RKO (cell line): ENCODE results near the gene MPZL1.
A peak's percentile ranks its signal among the peaks of the same experiment; 100 is the strongest.
"Not testable (repeated sequence)": the region's sequence is repeated elsewhere in the genome, so short reads cannot be mapped to it uniquely, and the experiment has no call there.

Experiments
- DNase-seq: peaks from one replicate; pipeline ENCODE4 v3.0.0-alpha.2; 2016; ENCODE audit warnings: low spot score

Gene MPZL1

GRCh38 chr1:167719715-167720421 is 1.9 kb upstream of the MPZL1 start:
- DNase-seq: not testable (repeated sequence)

GRCh38 chr1:167720965-167721616 is 691 bp upstream of the MPZL1 start:
- peak; percentile 73 for DNase-seq

GRCh38 chr1:167722152-167722869 is 529 bp downstream of the MPZL1 start:
- DNase-seq: peak; percentile 64

GRCh38 chr1:167722870-167723251 is 1.1 kb downstream of the MPZL1 start:
- DNase-seq: no peak

- DNase-seq: no peak
These were observed 2.0 kb downstream of the MPZL1 start for GRCh38 chr1:167723707-167724323.

- DNase-seq: no peak
These were observed 4.2 kb downstream of the MPZL1 start for GRCh38 chr1:167726008-167726407.

GRCh38 chr1:167728818-167729410 is 7.1 kb downstream of the MPZL1 start:
- no peak for DNase-seq

GRCh38 chr1:167734227-167734626 is 12.4 kb downstream of the MPZL1 start:
- no peak for DNase-seq

GRCh38 chr1:167734841-167735240 is 13.1 kb downstream of the MPZL1 start:
- no peak for DNase-seq

- DNase-seq: no peak
These were observed 15.4 kb downstream of the MPZL1 start for GRCh38 chr1:167737169-167737568.

GRCh38 chr1:167738158-167738557 is 16.4 kb downstream of the MPZL1 start:
- no peak for DNase-seq

GRCh38 chr1:167739752-167740151 is 18.0 kb downstream of the MPZL1 start:
- no peak for DNase-seq

- not testable (repeated sequence) for DNase-seq
These were observed 19.3 kb downstream of the MPZL1 start for GRCh38 chr1:167741103-167741502.

- not testable (repeated sequence) for DNase-seq
These were observed 20.7 kb downstream of the MPZL1 start for GRCh38 chr1:167742392-167743057.

- DNase-seq: no peak
These were observed 23.1 kb downstream of the MPZL1 start for GRCh38 chr1:167744901-167745300.

- DNase-seq: no peak
These were observed 24.4 kb downstream of the MPZL1 start for GRCh38 chr1:167746013-167746672.

GRCh38 chr1:167746988-167747655 is 25.3 kb downstream of the MPZL1 start:
- DNase-seq: no peak

GRCh38 chr1:167747988-167748387 is 26.2 kb downstream of the MPZL1 start:
- DNase-seq: no peak

GRCh38 chr1:167748906-167749305 is 27.1 kb downstream of the MPZL1 start:
- no peak for DNase-seq

GRCh38 chr1:167749741-167750140 is 28.0 kb downstream of the MPZL1 start:
- no peak for DNase-seq

- DNase-seq: no peak
These were observed 28.9 kb downstream of the MPZL1 start for GRCh38 chr1:167750641-167751040.
